Suprapubic skin (tissue), 4 donors: ENCODE results near the gene LRPPRC.

Experiments
- CTCF ChIP-seq, 2 donors: fragments of 200-600 bp in 1 of 2; fragments of 450-650 bp in 1 of 2; sonication (generic) in 1 of 2; IDR thresholded peaks; one replicate each; pipeline ENCODE4 v1.5.1; 2016 to 2019; ENCODE audit warnings: antibody characterized with exemption in 2 of 2, mild to moderate bottlenecking in 1 of 2, moderate library complexity in 1 of 2
- POLR2A ChIP-seq, 2 donors: fragments of 450-650 bp; IDR thresholded peaks; one replicate each; pipeline ENCODE4 v1.6.1; 2017; ENCODE audit warnings: antibody characterized with exemption in 2 of 2, mild to moderate bottlenecking in 2 of 2, moderate library complexity in 2 of 2
- POLR2AphosphoS5 ChIP-seq, 3 donors: sonication (generic); formaldehyde crosslinking; IDR thresholded peaks; one replicate each; pipeline ENCODE4 v1.6.1; 2017; ENCODE audit warnings: antibody characterized with exemption in 3 of 3

DNA sequence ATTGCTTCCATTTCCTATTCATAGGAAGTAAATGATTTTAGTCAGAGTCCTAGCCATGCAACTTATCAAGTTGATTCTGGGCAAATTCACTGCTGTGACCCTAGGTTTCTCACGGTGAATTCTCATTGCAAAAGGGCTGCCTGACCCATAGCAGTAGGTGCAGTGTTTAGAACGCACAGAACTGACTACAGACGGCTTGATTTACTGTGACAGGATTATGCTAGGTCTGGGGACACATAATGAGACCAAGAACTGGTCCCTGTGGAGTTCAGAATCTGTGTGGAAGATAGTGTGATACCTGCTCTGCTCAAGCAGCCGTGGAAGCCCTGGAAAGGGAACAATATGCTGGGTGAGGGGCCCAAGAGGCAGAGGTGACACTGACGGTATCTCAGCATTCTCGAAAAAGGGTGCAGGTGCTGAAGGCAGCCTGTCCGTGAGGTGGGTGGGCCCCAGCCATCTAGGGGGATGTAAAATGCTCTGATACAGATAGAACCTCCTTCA lies 110.6 kb downstream of the LRPPRC start:
- TF ChIP-seq POLR2AphosphoS5 (IDR thresholded peaks at IDR 0.05), result no peak
- no peak for TF ChIP-seq CTCF (IDR thresholded peaks at IDR 0.05)
- no peak for TF ChIP-seq POLR2A (IDR thresholded peaks at IDR 0.05)
